GM12878 (cell line): ENCODE data around the gene ITPR3.

Experiments used
- CEBPB ChIP-seq, 2 experiments: fragments of 150-350 bp in 1 of 2; IDR thresholded peaks; 2 replicates each; pipeline ENCODE4 v1.6.1; 2012 to 2014; ENCODE audit warnings: low read depth in 2 of 2, low read length in 2 of 2, borderline replicate concordance in 1 of 2, inconsistent platforms in 1 of 2
- CTCF ChIP-seq, 3 experiments: IDR thresholded peaks in 2 of 3; conservative IDR thresholded peaks in 1 of 3; 2 replicates each; pipeline ENCODE4 v1.5.1; 2011; ENCODE audit warnings: low read depth in 3 of 3, low read length in 3 of 3, mild to moderate bottlenecking in 3 of 3, control low read depth in 2 of 3, moderate library complexity in 2 of 3, inconsistent platforms in 1 of 3, mixed read lengths in 1 of 3; ENCODE audit not compliant: control insufficient read depth in 2 of 3, insufficient read depth in 1 of 3; ENCODE audit errors: extremely low read depth in 1 of 3
- GABPA ChIP-seq: IDR thresholded peaks from 2 replicates; pipeline ENCODE4 v1.6.1; 2014; ENCODE audit warnings: antibody characterized with exemption, low read depth, mild to moderate bottlenecking, inconsistent platforms
- NFYA ChIP-seq: IDR thresholded peaks from 2 replicates; pipeline ENCODE4 v1.6.1; 2011; ENCODE audit warnings: low read depth, mild to moderate bottlenecking, low read length, improper control_type of control experiment, borderline replicate concordance
- ZZZ3 ChIP-seq: IDR thresholded peaks from 2 replicates; pipeline ENCODE4 v1.6.1; 2011; ENCODE audit warnings: low read depth; ENCODE audit not compliant: control insufficient read depth, insufficient read length

GRCh38 chr6:33588894-33589293 lies 32.2 kb upstream of the ITPR3 start:
- no peak for TF ChIP-seq ZZZ3
- no peak for TF ChIP-seq CEBPB (IDR thresholded peaks at IDR 0.05; ENCODE audit: borderline replicate concordance in 1 of 2, low read depth in 2 of 2, low read length in 2 of 2)
- TF ChIP-seq CTCF (IDR thresholded peaks at IDR 0.05 in 2 of 3, conservative IDR thresholded peaks at IDR 0.05 in 1 of 3; ENCODE audit: control insufficient read depth in 2 of 3, extremely low read depth in 1 of 3, insufficient read depth in 1 of 3, low read depth in 3 of 3, low read length in 3 of 3) = no peak
- TF ChIP-seq GABPA = no peak
- TF ChIP-seq NFYA = no peak
